Muscle of leg (tissue), 11 donors: ENCODE measurements around the gene PFKM. TPM values are rescaled to one million over a fixed set of nuclear protein-coding genes. Genes with fewer than 3 reads are reported as not detected.
"Not testable (repeated sequence)": the region's sequence is repeated elsewhere in the genome, so short reads cannot be mapped to it uniquely, and the experiment has no call there.

ENCODE experiments used
- DNase-seq: peaks from one replicate; pipeline ENCODE4 v3.0.0; 2013
- H3K27ac ChIP-seq: one replicate; pipeline ENCODE4 v1.5.1; 2013; ENCODE audit warnings: mild to moderate bottlenecking, low read length, control low read depth
- H3K27me3 ChIP-seq: one replicate; pipeline ENCODE4 v1.6.1; 2013; ENCODE audit warnings: low read length; ENCODE audit not compliant: control insufficient read depth, insufficient read depth
- H3K36me3 ChIP-seq: one replicate; pipeline ENCODE4 v1.6.1; 2013; ENCODE audit warnings: low read length; ENCODE audit not compliant: control insufficient read depth, insufficient read depth
- H3K4me1 ChIP-seq: one replicate; pipeline ENCODE4 v1.6.1; 2013; ENCODE audit warnings: low read length; ENCODE audit not compliant: control insufficient read depth, insufficient read depth
- H3K4me3 ChIP-seq: one replicate; pipeline ENCODE4 v1.5.1; 2013; ENCODE audit warnings: low read length, control low read depth
- H3K9me3 ChIP-seq: replicated peaks from 2 replicates; pipeline ENCODE4 v1.6.1; 2013; ENCODE audit warnings: low read depth, low read length; ENCODE audit not compliant: control insufficient read depth
- WGBS: methylation state at CpG from one replicate; pipeline ENCODE4 v1.1.5; 2013; ENCODE audit warnings: missing lambda C conversion rate; ENCODE audit not compliant: insufficient coverage; 5-methylcytosine and 5-hydroxymethylcytosine counted together
- polyA plus RNA-seq, 8 donors: library from polyadenylated mRNA; unstranded; fragments of 120-200 nt; gene quantifications; one replicate each; pipeline versions ENCODE4 v1.2.1 to v1.2.3, GENCODE V29; 2013; ENCODE audit warnings: inconsistent platforms in 1 of 8, low replicate concordance in 1 of 8; ENCODE audit not compliant: insufficient read length in 8 of 8, insufficient read depth in 1 of 8
- total RNA-seq: library from RNA; stranded (reverse); fragments of 120-200 nt; gene quantifications from one replicate; pipeline ENCODE4 v1.2.4, GENCODE V29; 2013

PFKM gene
- total and polyA plus RNA-seq, 9 donors = 187 to 287 (median 242) TPM

DNA sequence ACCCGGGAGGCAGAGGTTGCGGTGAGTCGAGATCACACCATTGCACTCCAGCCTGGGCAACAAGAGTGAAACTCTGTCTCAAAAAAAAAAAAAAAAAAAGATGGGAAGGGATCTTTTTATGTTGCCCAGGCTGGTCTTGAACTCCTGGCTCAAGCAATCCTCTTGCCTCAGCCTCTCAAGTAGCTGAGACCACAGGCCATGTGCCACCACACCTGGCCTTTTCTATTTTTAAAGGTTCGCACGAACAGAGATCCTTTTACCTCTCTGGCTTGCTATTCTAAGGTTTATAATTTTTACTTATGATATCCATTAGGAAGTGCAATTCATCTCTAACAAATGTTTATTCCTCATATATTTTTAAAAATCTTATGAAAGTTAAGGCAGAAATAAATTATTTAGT, 6.4 kb downstream of the PFKM start:
- H3K4me3 ChIP-seq = not testable (repeated sequence)
- peak overlapping the region; percentile 76 for H3K27ac ChIP-seq
- H3K36me3 ChIP-seq = peaks cover 43% of the 10 kb centered on the region

DNA sequence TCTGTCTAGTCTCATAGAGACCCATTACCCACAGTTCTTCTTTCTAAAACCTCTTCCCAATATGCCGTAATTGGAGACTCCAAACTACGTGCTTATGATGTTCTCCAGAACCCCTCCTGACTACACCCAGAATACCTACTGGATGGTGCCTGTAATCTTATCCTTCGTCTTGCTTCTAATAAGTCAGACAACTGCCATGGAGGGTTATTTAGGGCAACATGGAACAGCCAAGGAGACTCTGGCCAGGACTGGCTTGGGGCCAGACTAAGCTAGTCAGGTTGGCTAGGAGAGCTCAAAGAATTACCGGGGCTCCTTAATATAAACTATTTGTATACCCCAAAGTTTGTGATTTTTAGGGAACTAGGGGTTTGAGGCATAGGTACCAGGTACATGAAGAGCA, 6.8 kb downstream of the PFKM start:
- H3K4me3 ChIP-seq = peak overlapping the region; percentile 23

More for the DNA sequence above, 6.4 kb downstream of the PFKM start:
- DNase-seq = peak; percentile 34
- WGBS = no CpG with 5 or more reads among the region's 5 CpGs
- H3K9me3 ChIP-seq, H3K4me1 ChIP-seq, H3K27me3 ChIP-seq: not testable (repeated sequence)

DNA sequence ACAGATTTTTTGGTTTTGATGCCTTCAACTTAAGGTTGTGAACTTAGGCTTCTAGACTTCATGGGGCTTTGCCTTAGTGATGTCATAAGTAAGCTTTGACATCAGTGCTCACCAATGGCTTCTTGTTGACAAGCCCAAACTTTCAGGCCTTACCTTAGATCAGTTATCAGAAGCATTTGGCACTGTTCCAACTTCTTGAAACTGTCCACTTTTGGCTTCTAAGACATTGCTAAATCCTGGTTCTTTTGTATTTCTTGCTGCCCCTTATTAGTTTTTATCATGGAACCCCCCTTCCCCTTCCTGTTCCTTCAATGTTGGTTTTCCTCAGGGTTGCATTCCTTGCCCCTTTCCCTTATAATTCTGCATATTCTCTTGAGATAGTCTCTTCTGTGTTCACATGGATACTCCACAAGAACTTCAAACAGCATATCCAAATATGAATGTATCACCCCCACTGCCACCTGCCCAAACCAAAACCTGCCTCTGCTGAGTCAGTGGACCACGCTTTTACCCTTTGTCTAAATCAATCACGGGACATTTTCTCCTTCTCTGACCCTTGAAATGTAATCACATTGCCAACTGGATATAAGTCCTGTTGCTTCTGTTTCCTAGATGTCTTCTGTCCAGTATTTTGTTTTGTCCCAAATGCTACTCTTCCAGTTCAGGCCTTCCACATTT, 7.9 kb downstream of the PFKM start:
- Histone ChIP-seq H3K4me3 (no peak overlapping the region), H3K36me3 (peaks cover 57% of the 10 kb centered on the region), H3K9me3 (no peaks in the 10 kb centered on the region), H3K4me1 (peaks cover 2% of the 10 kb centered on the region), H3K27ac (peak overlapping the region; percentile 54), H3K27me3 (no peaks in the 10 kb centered on the region)
- 95% methylated on average over 2 of the region's 2 CpGs for WGBS
- DNase-seq = no peak

More for the DNA sequence above, 6.8 kb downstream of the PFKM start:
- DNase-seq = peak; percentile 84
- Histone ChIP-seq H3K9me3 (no peaks in the 10 kb centered on the region), H3K36me3 (peaks cover 48% of the 10 kb centered on the region), H3K27ac (peak overlapping the region; percentile 76), H3K27me3 (no peaks in the 10 kb centered on the region), H3K4me1 (peaks cover 2% of the 10 kb centered on the region)
- 47% methylated on average over 3 of the region's 4 CpGs for WGBS

GRCh38 chr12:48128800-48129199, 9.6 kb downstream of the PFKM start:
- Histone ChIP-seq H3K4me3 (no peak overlapping the region), H3K4me1 (peaks cover 2% of the 10 kb centered on the region), H3K27me3 (no peaks in the 10 kb centered on the region), H3K9me3 (no peaks in the 10 kb centered on the region), H3K27ac (peak overlapping the region; percentile 17), H3K36me3 (peaks cover 65% of the 10 kb centered on the region)
- WGBS = no CpG with 5 or more reads among the region's 1 CpG
- no peak for DNase-seq

DNA sequence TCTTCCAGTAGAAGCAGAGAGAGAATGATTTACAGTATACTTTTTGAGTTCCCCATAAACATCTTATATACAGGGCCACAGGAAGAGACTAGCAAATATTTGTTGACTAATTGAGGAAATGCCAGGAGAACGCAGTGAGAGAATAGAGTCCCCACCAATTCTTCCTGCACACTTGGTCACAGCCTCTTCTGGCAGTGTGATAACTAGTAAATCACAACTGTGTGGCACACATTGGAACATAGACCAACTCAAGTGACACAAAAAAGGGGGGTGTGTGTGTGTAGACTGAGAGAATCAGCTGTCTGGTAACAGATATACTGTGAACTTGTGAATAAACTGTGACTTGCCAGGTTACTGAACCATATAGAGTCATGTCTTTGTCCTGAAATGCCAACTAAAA, 10.2 kb downstream of the PFKM start:
- Histone ChIP-seq H3K36me3 (peaks cover 71% of the 10 kb centered on the region), H3K9me3 (no peaks in the 10 kb centered on the region), H3K27me3 (no peaks in the 10 kb centered on the region), H3K4me1 (peaks cover 2% of the 10 kb centered on the region), H3K27ac (no peak overlapping the region), H3K4me3 (no peak overlapping the region)
- DNase-seq = no peak
- no CpG with 5 or more reads among the region's 1 CpG for WGBS

- Histone ChIP-seq H3K9me3 (no peaks in the 10 kb centered on the region), H3K4me3 (no peak overlapping the region), H3K27ac (no peak overlapping the region), H3K4me1 (peaks cover 2% of the 10 kb centered on the region), H3K36me3 (peaks cover 79% of the 10 kb centered on the region), H3K27me3 (no peaks in the 10 kb centered on the region)
- WGBS = 100% methylated on average over 1 of the region's 2 CpGs
- no peak for DNase-seq
These were observed 12.4 kb downstream of the PFKM start for GRCh38 chr12:48131517-48131916.

GRCh38 chr12:48132826-48133225, 13.7 kb downstream of the PFKM start:
- peaks cover 2% of the 10 kb centered on the region for H3K4me1 ChIP-seq
- WGBS = 79% methylated on average over 13 of the region's 14 CpGs
- no peaks in the 10 kb centered on the region for H3K27me3 ChIP-seq
- no peak overlapping the region for H3K4me3 ChIP-seq
- no peak overlapping the region for H3K27ac ChIP-seq
- H3K9me3 ChIP-seq = no peaks in the 10 kb centered on the region
- H3K36me3 ChIP-seq = peaks cover 79% of the 10 kb centered on the region
- DNase-seq = no peak

DNA sequence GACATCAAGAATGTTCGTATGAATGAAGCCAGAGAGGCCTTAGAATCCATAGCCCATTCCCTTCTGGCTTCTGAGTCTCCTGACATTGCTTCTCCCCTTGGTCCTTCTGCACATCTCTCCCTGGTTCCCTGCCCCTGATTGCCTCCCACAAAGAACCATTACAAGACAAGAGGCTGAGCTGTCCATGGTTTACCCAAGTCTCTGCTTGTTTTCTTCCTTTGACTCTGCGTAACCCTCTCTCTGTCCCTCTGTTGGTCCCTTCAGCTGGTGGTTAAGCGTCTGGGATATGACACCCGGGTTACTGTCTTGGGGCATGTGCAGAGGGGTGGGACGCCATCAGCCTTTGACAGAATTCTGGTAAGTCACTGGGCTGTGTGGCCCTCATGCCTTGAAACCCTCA, 15.9 kb downstream of the PFKM start:
- H3K4me1 ChIP-seq = no peaks in the 10 kb centered on the region
- H3K4me3 ChIP-seq = no peak overlapping the region
- no peak overlapping the region for H3K27ac ChIP-seq
- H3K9me3 ChIP-seq = no peaks in the 10 kb centered on the region
- 80% methylated on average over 1 of the region's 5 CpGs for WGBS
- no peak for DNase-seq
- no peaks in the 10 kb centered on the region for H3K27me3 ChIP-seq
- peaks cover 87% of the 10 kb centered on the region for H3K36me3 ChIP-seq

DNA sequence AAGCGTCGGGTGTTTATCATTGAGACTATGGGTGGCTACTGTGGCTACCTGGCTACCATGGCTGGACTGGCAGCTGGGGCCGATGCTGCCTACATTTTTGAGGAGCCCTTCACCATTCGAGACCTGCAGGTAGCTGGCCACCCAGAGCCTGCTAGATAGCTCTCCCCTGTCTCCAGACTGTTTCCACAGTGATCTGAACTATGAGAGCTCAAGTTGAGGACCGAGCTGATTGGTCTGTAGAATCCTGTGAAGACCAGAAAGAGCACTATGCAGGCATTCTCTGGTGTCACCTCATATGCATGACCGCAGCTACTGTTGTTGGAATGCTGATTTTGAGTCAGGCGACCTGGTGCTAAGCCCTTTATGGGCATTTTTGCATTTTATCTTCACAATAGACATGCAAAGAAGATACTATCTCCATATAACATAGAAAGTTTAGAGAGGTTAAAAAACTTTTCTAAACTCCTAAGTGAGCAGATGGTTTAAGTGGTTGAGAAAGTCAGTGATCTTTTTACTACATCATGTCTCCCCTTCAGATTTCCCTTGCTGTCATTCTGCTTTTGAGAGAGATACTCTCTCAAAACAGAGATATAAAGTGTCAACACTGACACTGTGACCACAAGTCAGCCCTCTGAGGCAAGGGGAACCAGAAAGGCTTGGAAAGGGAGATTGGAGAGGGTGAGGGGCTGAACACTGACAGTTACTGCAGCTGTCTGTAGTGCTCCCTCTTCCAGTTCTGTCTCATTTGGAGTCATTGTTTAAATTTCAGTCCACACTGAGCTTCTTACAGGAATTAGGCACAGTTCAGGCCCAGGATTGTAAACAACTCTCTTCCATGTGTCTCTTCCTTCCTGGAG, 23.9 kb downstream of the PFKM start:
- no peak overlapping the region for H3K27ac ChIP-seq
- no peaks in the 10 kb centered on the region for H3K4me1 ChIP-seq
- WGBS = 96% methylated on average over 4 of the region's 7 CpGs
- H3K36me3 ChIP-seq = peaks cover 89% of the 10 kb centered on the region
- no peak overlapping the region for H3K4me3 ChIP-seq
- no peaks in the 10 kb centered on the region for H3K9me3 ChIP-seq
- no peak for DNase-seq
- no peaks in the 10 kb centered on the region for H3K27me3 ChIP-seq

GRCh38 chr12:48143898-48144297, 24.7 kb downstream of the PFKM start:
- no CpG with 5 or more reads among the region's 2 CpGs for WGBS
- Histone ChIP-seq H3K9me3 (no peaks in the 10 kb centered on the region), H3K27me3 (no peaks in the 10 kb centered on the region), H3K36me3 (peaks cover 88% of the 10 kb centered on the region), H3K4me1 (no peaks in the 10 kb centered on the region), H3K4me3 (no peak overlapping the region), H3K27ac (no peak overlapping the region)
- no peak for DNase-seq
